ENCODE results near the gene DSPP. TPM values are rescaled to one million over a fixed set of nuclear protein-coding genes. Genes with fewer than 3 reads are reported as not detected.

Gene DSPP
- not detected in 5 replicates for total RNA-seq (2022; extraction: Qiagen RNA extraction; ENCODE audit: low read depth)

GRCh38 chr4:87608229-87608628 lies at the start of gene DSPP:
Gene DSPP (plus strand): TSS chr4:87608529. CDS start chr4:87610909, 2,380 bp downstream.

GRCh38 chr4:87649980-87650379 lies 41.7 kb downstream of the DSPP start, which contains the start of gene DMP1:
Gene DMP1 (plus strand): TSS chr4:87650280. CDS start chr4:87656493, 6,213 bp downstream.

Other genes starting within 250 kb of the DSPP start
- 42.6 to 59.8 TPM (median 54.4 TPM) in 5 replicates for gene HSD17B11, start 217.3 kb upstream of the DSPP start, total RNA-seq (2022; extraction: Qiagen RNA extraction; ENCODE audit: low read depth)
- gene NUDT9, start 186.0 kb upstream of the DSPP start, total RNA-seq (2022; extraction: Qiagen RNA extraction; ENCODE audit: low read depth), result 26.0 to 28.2 TPM (median 26.5 TPM) in 5 replicates
- gene SPARCL1, start 79.2 kb upstream of the DSPP start, total RNA-seq (2022; extraction: Qiagen RNA extraction; ENCODE audit: low read depth), result not detected in 5 replicates
- gene DMP1, start 41.8 kb downstream of the DSPP start, total RNA-seq (2022; extraction: Qiagen RNA extraction; ENCODE audit: low read depth), result 0.05 TPM in 1 of 5 replicates, not detected in the others
- gene IBSP, start 191.0 kb downstream of the DSPP start, total RNA-seq (2022; extraction: Qiagen RNA extraction; ENCODE audit: low read depth), result not detected in 5 replicates
- gene MEPE, start 224.4 kb downstream of the DSPP start, total RNA-seq (2022; extraction: Qiagen RNA extraction; ENCODE audit: low read depth), result not detected in 5 replicates

Measured in A549 treated with GW870086 at 1 μM for 4 hours (cell line).